ENCODE measurements around the gene GRSF1. TPM values are rescaled to one million over a fixed set of nuclear protein-coding genes. Genes with fewer than 3 reads are reported as not detected.
"Not testable (repeated sequence)": the region's sequence is repeated elsewhere in the genome, so short reads cannot be mapped to it uniquely, and the experiment has no call there.

Gene GRSF1
- total and polyA plus RNA-seq, 2 donors (not counting 1 experiment from before 2014, with no cell fraction given), result 23.7 to 43.2 TPM

DNA sequence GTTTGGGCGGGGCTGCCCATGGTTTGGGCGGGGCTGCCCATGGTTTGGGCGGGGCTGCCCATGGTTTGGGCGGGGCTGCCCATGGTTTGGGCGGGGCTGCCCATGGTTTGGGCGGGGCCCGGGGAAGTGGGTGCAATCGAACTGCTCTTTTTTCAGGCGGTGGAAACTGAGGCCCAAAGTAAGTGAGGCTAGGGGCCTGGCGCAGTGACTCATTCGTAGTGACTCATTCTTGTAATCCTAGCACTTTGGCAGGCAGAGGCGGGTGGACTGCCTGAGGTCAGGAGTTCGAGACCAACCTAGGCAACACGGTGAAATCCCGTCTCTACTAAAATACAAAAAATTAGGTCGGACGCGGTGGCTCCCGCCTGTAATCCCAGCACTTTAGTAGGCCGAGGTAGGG is 447 bp upstream of the GRSF1 start:
- H3K27me3 Mint-ChIP-seq; H3K9ac ChIP-seq (ENCODE audit: low read length); H3K9me3 Mint-ChIP-seq (ENCODE audit: insufficient read depth); H3K9me3 ChIP-seq (ENCODE audit: control extremely low read depth in 1 of 3, control insufficient read depth in 2 of 3, insufficient read depth in 1 of 3, low read length in 2 of 3); H3K27me3 ChIP-seq (replicated peaks in 1 of 4; ENCODE audit: control extremely low read depth in 1 of 4, control insufficient read depth in 3 of 4, insufficient read depth in 4 of 4, low read length in 3 of 4); intact Hi-C loops (cut with micrococcal nuclease); ATAC-seq (ENCODE audit: low read depth); H3K36me3 ChIP-seq (replicated peaks in 1 of 2; ENCODE audit: control extremely low read depth in 1 of 2, control insufficient read depth in 1 of 2, extremely low read depth in 1 of 2, insufficient read depth in 2 of 2, low read length in 1 of 2); H2AFZ ChIP-seq (ENCODE audit: insufficient read depth, low read depth, low read length, poor library complexity, severe bottlenecking); H3K4me2 ChIP-seq (replicated peaks; ENCODE audit: low read depth, low read length, poor library complexity, severe bottlenecking); H3K4me3 ChIP-seq (ENCODE audit: control extremely low read depth in 1 of 5, extremely low read depth in 1 of 5, insufficient read depth in 1 of 5, low read depth in 2 of 5, low read length in 4 of 5): not testable (repeated sequence)
- H3K4me1 ChIP-seq (ENCODE audit: control insufficient read depth in 2 of 2, insufficient read depth in 2 of 2, low read length in 2 of 2), result peaks cover 22 to 46% of the 10 kb centered on the region in 2 donors
- DNase-seq, result peak; percentile 66
- H3K4me3 Mint-ChIP-seq, result peak overlapping the region; percentile 52
- peaks cover 37% of the 10 kb centered on the region for H4K20me1 ChIP-seq (ENCODE audit: control insufficient read depth, insufficient read depth, low read length, poor library complexity, severe bottlenecking)
- POLR2A ChIA-PET, result interaction anchor here (1.3 to 1.6 kb wide), 4 partner anchors 34 to 153 kb away, joined by 3 to 7 read pairs (median 4); partner anchors contain the start of genes DCK and MOB1B
- peaks cover 37% of the 10 kb centered on the region for H3K79me2 ChIP-seq (ENCODE audit: control insufficient read depth, insufficient read depth, low read length)
- peak overlapping the region in 1 of 2 donors; percentile 22 for H3K27ac ChIP-seq (ENCODE audit: low read length in 2 of 2)
- CTCF ChIA-PET, result interaction anchor here (0.8 to 2.7 kb wide), 12 partner anchors 62 to 188 kb away, joined by 3 to 13 read pairs (median 6); partner anchors contain the start of genes DCK and MOB1B
- peak overlapping the region; percentile 52 for H3K27ac Mint-ChIP-seq
- WGBS (ENCODE audit: insufficient coverage), result 79% methylated on average over 11 of the region's 20 CpGs
- H3K4me1 Mint-ChIP-seq, result peaks cover 49% of the 10 kb centered on the region

GRCh38 chr4:70838666-70839588 is 763 bp downstream of the GRSF1 start:
- H3K27ac Mint-ChIP-seq, result peak overlapping the region; percentile 95
- peaks cover 0 to 5% (median 0%) of the 10 kb centered on the region in 3 donors for H3K9me3 ChIP-seq (ENCODE audit: control extremely low read depth in 1 of 3, control insufficient read depth in 2 of 3, insufficient read depth in 1 of 3, low read length in 2 of 3)
- no peaks in the 10 kb centered on the region for H3K9me3 Mint-ChIP-seq (ENCODE audit: insufficient read depth)
- peaks cover 4 to 11% of the 10 kb centered on the region in 2 experiments for H3K36me3 ChIP-seq (replicated peaks in 1 of 2; ENCODE audit: control extremely low read depth in 1 of 2, control insufficient read depth in 1 of 2, extremely low read depth in 1 of 2, insufficient read depth in 2 of 2, low read length in 1 of 2)
- ChIA-PET POLR2A (interaction anchor here (0.6 to 1.6 kb wide), 12 partner anchors 11 to 171 kb away, joined by 3 to 11 read pairs (median 4); partner anchors contain the start of genes DCK and MOB1B), CTCF (interaction anchor here (0.7 to 2.7 kb wide), 16 partner anchors 36 to 187 kb away, joined by 3 to 13 read pairs (median 4); partner anchors contain the start of genes DCK and MOB1B)
- DNase-seq, result no peak
- intact Hi-C loops (cut with micrococcal nuclease), result loop anchor here (1.0 to 10.0 kb wide), 9 partner anchors 36 to 187 kb away; partner anchors contain the start of genes DCK and UTP3
- peak overlapping the region; percentile 75 for H3K9ac ChIP-seq (ENCODE audit: low read length)
- peak overlapping the region; percentile 62 to 85 for H3K27ac ChIP-seq (ENCODE audit: low read length in 2 of 2)
- H3K4me3 ChIP-seq (ENCODE audit: control extremely low read depth in 1 of 5, extremely low read depth in 1 of 5, insufficient read depth in 1 of 5, low read depth in 2 of 5, low read length in 4 of 5), result peak overlapping the region; percentile 27 to 79 (median 73)
- H3K27me3 Mint-ChIP-seq, result no peaks in the 10 kb centered on the region
- peaks cover 38% of the 10 kb centered on the region for H3K4me1 Mint-ChIP-seq
- H3K4me2 ChIP-seq (replicated peaks; ENCODE audit: low read depth, low read length, poor library complexity, severe bottlenecking), result peak overlapping the region; percentile 94
- no peaks in the 10 kb centered on the region for H3K27me3 ChIP-seq (replicated peaks in 1 of 4; ENCODE audit: control extremely low read depth in 1 of 4, control insufficient read depth in 3 of 4, insufficient read depth in 4 of 4, low read length in 3 of 4)
- peaks cover 50% of the 10 kb centered on the region for H3K79me2 ChIP-seq (ENCODE audit: control insufficient read depth, insufficient read depth, low read length)
- peaks cover 16 to 39% of the 10 kb centered on the region in 2 donors for H3K4me1 ChIP-seq (ENCODE audit: control insufficient read depth in 2 of 2, insufficient read depth in 2 of 2, low read length in 2 of 2)
- ATAC-seq (ENCODE audit: low read depth), result peak; percentile 22
- H2AFZ ChIP-seq (ENCODE audit: insufficient read depth, low read depth, low read length, poor library complexity, severe bottlenecking), result peak overlapping the region; percentile 89
- TF ChIP-seq, protein P1, sequence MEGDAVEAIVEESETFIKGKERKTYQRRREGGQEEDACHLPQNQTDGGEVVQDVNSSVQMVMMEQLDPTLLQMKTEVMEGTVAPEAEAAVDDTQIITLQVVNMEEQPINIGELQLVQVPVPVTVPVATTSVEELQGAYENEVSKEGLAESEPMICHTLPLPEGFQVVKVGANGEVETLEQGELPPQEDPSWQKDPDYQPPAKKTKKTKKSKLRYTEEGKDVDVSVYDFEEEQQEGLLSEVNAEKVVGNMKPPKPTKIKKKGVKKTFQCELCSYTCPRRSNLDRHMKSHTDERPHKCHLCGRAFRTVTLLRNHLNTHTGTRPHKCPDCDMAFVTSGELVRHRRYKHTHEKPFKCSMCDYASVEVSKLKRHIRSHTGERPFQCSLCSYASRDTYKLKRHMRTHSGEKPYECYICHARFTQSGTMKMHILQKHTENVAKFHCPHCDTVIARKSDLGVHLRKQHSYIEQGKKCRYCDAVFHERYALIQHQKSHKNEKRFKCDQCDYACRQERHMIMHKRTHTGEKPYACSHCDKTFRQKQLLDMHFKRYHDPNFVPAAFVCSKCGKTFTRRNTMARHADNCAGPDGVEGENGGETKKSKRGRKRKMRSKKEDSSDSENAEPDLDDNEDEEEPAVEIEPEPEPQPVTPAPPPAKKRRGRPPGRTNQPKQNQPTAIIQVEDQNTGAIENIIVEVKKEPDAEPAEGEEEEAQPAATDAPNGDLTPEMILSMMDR (IDR thresholded peaks at IDR 0.05), result no peak
- TF ChIP-seq EZH2 (IDR thresholded peaks at IDR 0.05; ENCODE audit: borderline replicate concordance, insufficient read depth, low read depth, low read length, poor library complexity, severe bottlenecking), result no peak
- WGBS (ENCODE audit: insufficient coverage), result under 1% methylated on average over 76 of the region's 80 CpGs
- peaks cover 44% of the 10 kb centered on the region for H4K20me1 ChIP-seq (ENCODE audit: control insufficient read depth, insufficient read depth, low read length, poor library complexity, severe bottlenecking)
- H3K4me3 Mint-ChIP-seq, result peak overlapping the region; percentile 99

Measured in B cell (primary cell).